ENCODE data around the gene MALRD1.

The MALRD1 gene

DNA sequence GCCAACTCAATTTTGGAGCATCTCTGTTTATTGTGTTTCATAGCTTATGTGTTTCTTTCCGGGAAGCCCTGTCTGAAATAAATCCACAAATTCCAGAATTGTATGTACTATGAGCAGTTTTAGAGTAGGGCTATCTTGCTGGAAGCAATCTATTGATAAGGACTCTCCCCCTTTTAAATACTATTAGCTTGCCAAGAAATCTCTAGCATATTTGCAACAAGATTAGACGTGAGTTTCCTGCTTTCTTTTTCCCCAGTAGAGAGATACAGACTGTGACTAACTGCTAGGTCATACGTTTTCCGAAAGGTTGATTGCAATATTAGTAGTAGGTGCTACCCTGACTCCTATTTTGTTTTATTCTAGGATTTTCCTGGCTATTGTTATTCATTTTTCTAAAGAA, 277.0 kb downstream of the MALRD1 start:
- CTCF ChIA-PET: no interaction called here
- POLR2A ChIA-PET (ENCODE audit: low non-redundant PET): no interaction called here

DNA sequence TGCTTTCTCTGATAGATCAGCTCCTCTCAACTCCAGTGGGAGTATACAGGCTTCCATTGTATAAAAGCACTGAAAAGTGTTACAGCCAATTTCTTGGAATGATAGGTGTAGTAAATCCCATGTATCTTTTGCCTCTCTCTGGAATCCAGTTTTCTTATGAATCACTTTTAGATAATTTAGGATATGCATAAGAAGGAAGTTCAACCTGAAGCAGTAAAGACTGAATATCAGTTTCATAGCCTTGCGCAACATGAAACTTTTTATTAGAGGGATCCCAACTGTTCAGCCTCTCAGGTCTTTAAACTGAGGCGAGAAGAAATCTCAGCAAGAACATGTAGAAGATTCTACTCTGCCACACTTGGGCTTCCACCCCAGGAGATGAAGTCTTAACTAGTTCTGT, 280.0 kb downstream of the MALRD1 start:
- TF ChIP-seq, protein P1, sequence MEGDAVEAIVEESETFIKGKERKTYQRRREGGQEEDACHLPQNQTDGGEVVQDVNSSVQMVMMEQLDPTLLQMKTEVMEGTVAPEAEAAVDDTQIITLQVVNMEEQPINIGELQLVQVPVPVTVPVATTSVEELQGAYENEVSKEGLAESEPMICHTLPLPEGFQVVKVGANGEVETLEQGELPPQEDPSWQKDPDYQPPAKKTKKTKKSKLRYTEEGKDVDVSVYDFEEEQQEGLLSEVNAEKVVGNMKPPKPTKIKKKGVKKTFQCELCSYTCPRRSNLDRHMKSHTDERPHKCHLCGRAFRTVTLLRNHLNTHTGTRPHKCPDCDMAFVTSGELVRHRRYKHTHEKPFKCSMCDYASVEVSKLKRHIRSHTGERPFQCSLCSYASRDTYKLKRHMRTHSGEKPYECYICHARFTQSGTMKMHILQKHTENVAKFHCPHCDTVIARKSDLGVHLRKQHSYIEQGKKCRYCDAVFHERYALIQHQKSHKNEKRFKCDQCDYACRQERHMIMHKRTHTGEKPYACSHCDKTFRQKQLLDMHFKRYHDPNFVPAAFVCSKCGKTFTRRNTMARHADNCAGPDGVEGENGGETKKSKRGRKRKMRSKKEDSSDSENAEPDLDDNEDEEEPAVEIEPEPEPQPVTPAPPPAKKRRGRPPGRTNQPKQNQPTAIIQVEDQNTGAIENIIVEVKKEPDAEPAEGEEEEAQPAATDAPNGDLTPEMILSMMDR (conservative IDR thresholded peaks at IDR 0.05; ENCODE audit: low read depth): no peak
- CTCF ChIA-PET: no interaction called here
- POLR2A ChIA-PET (ENCODE audit: low non-redundant PET): no interaction called here
- no peak for DNase-seq (ENCODE audit: low spot score)
- H3K27ac ChIP-seq: no peak overlapping the region

More for the DNA sequence above, 277.0 kb downstream of the MALRD1 start:
- DNase-seq (ENCODE audit: low spot score): peak; percentile 15
- TF ChIP-seq, protein P1 (conservative IDR thresholded peaks at IDR 0.05; ENCODE audit: low read depth): no peak
- no peak overlapping the region for H3K27ac ChIP-seq

DNA sequence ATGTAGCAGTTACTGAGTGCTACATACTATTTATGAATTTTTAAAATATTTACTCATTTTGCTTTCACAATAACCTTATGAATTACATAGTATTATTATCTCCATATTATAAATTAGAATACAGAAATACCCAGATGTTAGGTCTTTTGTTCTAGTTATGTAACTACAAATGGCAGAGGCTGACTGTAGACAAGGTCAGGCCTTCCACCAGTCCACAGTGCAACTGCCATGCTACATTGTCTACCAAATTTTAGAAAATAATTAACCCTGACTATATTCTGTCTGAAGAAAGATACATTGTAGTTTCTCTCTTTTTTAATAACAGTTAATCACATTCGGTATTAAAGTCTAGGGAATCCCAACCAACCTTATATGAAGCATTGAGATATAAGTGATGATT, 280.9 kb downstream of the MALRD1 start:
- TF ChIP-seq, protein P1 (conservative IDR thresholded peaks at IDR 0.05; ENCODE audit: low read depth): no peak
- CTCF ChIA-PET: interaction anchor here (0.7 kb wide), 1 partner anchor 10 kb away, joined by 3 read pairs; no protein-coding TSS in a partner anchor
- H3K27ac ChIP-seq: no peak overlapping the region
- DNase-seq (ENCODE audit: low spot score): no peak
- POLR2A ChIA-PET (ENCODE audit: low non-redundant PET): no interaction called here

DNA sequence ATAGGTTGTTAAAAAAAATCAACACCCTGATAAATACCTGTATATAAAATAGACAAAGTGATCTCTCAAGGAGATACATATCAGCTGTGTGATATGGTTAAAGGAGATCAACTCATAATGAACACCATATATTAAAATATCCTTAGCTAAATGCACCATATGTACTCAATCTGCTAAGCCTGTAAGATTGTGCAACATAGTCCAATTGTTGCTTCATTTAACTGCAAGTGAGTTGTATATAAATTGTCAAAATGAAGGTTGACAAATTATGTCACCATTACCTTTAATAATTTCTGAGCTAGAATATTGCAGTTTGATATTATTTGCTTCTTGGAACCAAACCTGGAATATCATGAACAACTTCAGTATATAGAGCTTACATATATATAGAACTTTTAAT, 283.7 kb downstream of the MALRD1 start:
- CTCF ChIA-PET: no interaction called here
- TF ChIP-seq, protein P1 (conservative IDR thresholded peaks at IDR 0.05; ENCODE audit: low read depth): no peak
- no peak overlapping the region for H3K27ac ChIP-seq
- POLR2A ChIA-PET (ENCODE audit: low non-redundant PET): no interaction called here
- no peak for DNase-seq (ENCODE audit: low spot score)

DNA sequence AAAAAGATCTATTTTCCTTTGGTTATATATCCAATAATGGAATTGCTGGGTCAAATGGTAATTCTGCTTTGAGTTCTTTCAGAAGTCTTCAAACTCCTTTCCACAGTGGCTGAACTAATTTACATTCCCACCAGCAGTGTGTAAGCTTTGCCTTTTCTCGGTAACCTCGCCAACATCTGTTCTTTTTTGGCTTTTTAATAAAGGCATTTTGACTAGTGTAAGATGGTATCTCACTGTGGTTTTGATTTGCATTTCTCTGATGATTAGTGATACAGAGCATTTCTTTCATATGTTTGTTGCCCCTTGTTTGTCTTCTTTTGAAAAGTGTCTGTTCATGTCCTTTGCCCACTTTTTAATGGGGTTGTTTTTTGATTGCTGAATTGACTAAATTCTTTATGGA, 285.0 kb downstream of the MALRD1 start:
- DNase-seq (ENCODE audit: low spot score): no peak
- TF ChIP-seq, protein P1 (conservative IDR thresholded peaks at IDR 0.05; ENCODE audit: low read depth): no peak
- POLR2A ChIA-PET (ENCODE audit: low non-redundant PET): no interaction called here
- CTCF ChIA-PET: interaction anchor here (0.6 kb wide), 1 partner anchor 393 kb away, joined by 3 read pairs; no protein-coding TSS in a partner anchor
- H3K27ac ChIP-seq: no peak overlapping the region

DNA sequence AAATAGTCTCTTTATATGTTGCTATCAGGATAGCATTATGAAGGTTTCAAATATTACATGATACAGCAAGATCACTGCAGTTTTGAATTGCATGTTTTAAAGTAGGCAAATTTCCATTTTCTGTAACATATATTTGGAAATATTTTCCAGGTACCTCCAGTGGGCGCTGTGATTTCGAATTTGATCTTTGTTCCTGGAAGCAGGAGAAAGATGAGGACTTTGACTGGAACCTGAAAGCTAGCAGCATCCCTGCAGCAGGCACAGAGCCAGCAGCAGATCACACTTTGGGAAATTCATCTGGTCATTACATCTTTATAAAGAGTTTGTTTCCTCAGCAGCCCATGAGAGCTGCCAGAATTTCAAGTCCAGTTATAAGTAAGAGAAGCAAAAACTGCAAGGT, 299.0 kb downstream of the MALRD1 start:
- DNase-seq (ENCODE audit: low spot score): no peak
- CTCF ChIA-PET: interaction anchor here (0.7 to 0.8 kb wide), 3 partner anchors 214 to 1054 kb away, joined by 3 to 7 read pairs (median 3); no protein-coding TSS in a partner anchor
- POLR2A ChIA-PET (ENCODE audit: low non-redundant PET): no interaction called here
- no peak overlapping the region for H3K27ac ChIP-seq
- TF ChIP-seq, protein P1 (conservative IDR thresholded peaks at IDR 0.05; ENCODE audit: low read depth): no peak
